Measurements from ENCODE around the gene RNGTT. TPM values are rescaled to one million over a fixed set of nuclear protein-coding genes. Genes with fewer than 3 reads are reported as not detected.

RNGTT gene
- total RNA-seq, 1 donor: 28.8 TPM

DNA sequence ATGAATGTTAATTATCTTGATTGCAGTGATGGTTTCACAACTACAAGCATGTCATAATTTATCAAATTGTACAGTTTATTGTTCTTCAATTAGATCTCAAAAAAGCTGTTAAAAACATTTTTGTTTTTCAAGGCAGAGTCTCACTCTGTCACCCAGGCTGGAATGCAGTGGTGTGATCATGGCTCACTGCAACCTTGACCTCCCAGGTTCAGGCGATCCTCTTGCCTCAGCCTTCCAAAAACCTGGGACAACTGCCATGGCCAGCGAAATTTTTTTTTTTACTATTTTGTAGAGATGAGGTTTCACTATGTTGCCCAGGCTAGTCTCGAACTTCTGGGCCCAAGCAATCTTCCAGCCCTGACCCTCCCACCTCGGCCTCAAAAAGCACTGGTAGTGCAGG, 286.1 kb downstream of the RNGTT start:
- peaks cover 6% of the 10 kb centered on the region for H3K9me3 ChIP-seq (ENCODE audit: low read depth, low read length)
- no peak overlapping the region for H3K4me3 ChIP-seq (ENCODE audit: low read length)
- no peaks in the 10 kb centered on the region for H3K4me1 ChIP-seq (ENCODE audit: insufficient read depth, low read length)
- no peaks in the 10 kb centered on the region for H3K27me3 ChIP-seq (ENCODE audit: insufficient read depth, low read length)

DNA sequence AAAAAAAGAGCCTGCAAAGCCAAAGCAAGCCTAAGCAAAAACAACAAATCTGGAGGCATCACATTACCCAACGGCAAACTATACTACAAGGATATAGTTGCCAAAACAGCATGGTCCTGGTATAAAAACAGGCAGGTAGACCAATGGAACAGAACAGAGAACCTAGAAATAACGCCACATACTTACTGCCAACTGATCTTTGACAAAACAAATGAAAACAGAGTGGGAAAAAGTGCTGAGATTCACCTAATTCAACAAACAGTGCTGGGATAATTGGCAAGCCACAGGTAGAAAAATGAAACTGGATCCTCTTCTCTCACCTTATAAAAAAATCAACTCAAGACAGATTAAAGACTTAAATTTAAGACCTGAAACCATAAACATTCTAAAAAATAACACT, 291.8 kb downstream of the RNGTT start:
- H3K4me3 ChIP-seq (ENCODE audit: low read length): no peak overlapping the region
- no peaks in the 10 kb centered on the region for H3K27me3 ChIP-seq (ENCODE audit: insufficient read depth, low read length)
- H3K9me3 ChIP-seq (ENCODE audit: low read depth, low read length): peaks cover 31% of the 10 kb centered on the region
- H3K4me1 ChIP-seq (ENCODE audit: insufficient read depth, low read length): no peaks in the 10 kb centered on the region

DNA sequence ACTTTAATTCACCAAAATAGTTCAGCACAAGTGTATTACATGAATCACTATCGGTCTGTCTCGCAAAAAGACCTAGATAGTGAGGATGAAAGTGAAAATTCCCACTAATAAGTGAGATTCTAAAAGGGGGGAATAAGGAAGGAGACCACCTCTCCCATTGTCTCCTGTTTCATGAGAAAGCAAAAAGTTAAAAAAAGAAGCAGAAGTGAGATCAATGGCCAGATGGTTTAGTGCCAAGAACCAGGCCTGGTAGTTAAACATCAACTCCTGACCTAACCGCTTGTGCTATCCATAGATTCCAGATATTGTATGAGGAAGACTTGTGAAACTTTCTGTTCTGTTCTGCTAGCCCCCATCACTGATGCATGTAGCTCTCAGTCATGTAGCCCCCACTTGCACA, 293.0 kb downstream of the RNGTT start:
- Histone ChIP-seq H3K27me3 (ENCODE audit: insufficient read depth, low read length) (no peaks in the 10 kb centered on the region), H3K9me3 (ENCODE audit: low read depth, low read length) (peaks cover 31% of the 10 kb centered on the region), H3K4me3 (ENCODE audit: low read length) (no peak overlapping the region), H3K4me1 (ENCODE audit: insufficient read depth, low read length) (no peaks in the 10 kb centered on the region)

DNA sequence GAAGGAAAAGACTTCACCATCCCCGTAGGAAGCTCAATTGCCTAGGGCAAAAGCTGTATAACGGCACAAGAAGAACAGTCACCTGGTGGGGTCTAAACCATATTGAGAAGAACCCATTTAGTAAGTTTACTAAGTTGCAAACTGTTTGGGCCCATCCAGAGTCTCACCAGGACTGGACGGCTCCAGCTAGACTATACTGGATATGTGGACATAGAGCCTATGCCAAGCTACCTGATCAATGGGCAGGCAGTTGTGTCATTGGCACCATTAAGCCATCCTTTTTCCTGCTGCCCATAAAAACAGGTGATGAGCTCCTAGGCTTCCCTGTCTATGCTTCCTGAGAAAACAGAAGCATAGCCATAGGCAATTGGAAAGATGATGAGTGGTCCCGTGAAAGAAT, 293.9 kb downstream of the RNGTT start:
- Histone ChIP-seq H3K4me3 (ENCODE audit: low read length) (no peak overlapping the region), H3K27me3 (ENCODE audit: insufficient read depth, low read length) (no peaks in the 10 kb centered on the region), H3K4me1 (ENCODE audit: insufficient read depth, low read length) (no peaks in the 10 kb centered on the region), H3K9me3 (ENCODE audit: low read depth, low read length) (peaks cover 31% of the 10 kb centered on the region)

DNA sequence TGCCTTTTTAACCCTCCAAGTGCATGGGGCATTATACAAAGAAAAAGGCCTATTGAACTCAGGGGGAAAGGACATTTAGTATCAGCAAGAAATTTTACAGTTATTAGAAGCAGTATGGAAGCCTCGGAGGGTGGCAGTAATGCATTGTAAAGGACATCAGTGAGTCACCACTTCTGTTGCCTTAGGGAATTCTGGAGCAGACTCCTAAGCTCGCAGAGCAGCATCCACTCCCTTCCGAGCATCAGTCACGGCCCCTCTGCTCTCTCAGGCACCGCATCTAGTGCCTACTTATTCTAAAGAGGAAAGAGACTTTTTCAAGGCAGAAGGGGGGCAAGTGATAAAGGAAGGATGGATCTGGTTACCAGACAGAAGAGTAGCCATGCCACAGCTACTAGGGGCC, 296.5 kb downstream of the RNGTT start:
- no peaks in the 10 kb centered on the region for H3K27me3 ChIP-seq (ENCODE audit: insufficient read depth, low read length)
- H3K4me1 ChIP-seq (ENCODE audit: insufficient read depth, low read length): no peaks in the 10 kb centered on the region
- peaks cover 25% of the 10 kb centered on the region for H3K9me3 ChIP-seq (ENCODE audit: low read depth, low read length)
- H3K4me3 ChIP-seq (ENCODE audit: low read length): no peak overlapping the region

DNA sequence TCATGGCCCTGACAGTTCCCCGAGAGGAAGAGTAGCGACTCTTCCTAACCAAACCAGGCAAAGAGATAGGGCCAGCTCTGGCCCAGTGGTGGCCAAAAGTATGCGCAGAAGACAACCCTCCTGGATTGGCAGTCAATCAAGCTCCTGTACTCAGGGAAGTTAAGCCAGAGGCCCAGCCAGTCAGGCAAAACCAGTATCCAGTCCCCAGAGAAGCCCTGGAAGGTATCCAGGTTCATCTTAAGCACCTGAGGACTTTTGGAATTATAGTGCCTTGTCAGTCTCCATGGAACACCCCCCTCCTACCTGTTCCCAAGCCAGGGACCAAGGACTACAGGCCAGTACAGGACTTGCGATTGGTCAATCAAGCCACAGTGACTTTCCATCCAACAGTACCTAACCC, 298.3 kb downstream of the RNGTT start:
- Histone ChIP-seq H3K4me3 (ENCODE audit: low read length) (no peak overlapping the region), H3K27me3 (ENCODE audit: insufficient read depth, low read length) (no peaks in the 10 kb centered on the region), H3K9me3 (ENCODE audit: low read depth, low read length) (peaks cover 11% of the 10 kb centered on the region), H3K4me1 (ENCODE audit: insufficient read depth, low read length) (no peaks in the 10 kb centered on the region)

DNA sequence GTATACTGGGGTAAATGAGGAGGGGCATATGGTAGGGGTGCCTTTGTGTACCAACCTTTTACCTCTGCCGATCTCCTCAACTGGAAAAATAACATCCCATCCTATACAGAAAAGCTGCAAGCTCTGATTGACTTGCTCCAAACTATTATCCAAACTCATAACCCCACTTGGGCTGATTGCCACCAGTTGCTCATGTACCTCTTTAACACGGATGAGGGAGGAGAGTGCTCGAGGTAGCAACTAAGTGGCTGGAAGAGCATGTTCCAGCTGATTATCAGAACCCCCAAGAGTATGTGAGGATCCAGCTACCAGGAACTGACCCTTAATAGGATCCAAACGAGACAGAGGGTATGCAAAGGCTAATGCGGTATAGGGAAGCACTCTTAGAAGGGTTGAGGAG, 299.6 kb downstream of the RNGTT start:
- no peaks in the 10 kb centered on the region for H3K4me1 ChIP-seq (ENCODE audit: insufficient read depth, low read length)
- H3K9me3 ChIP-seq (ENCODE audit: low read depth, low read length): peaks cover 12% of the 10 kb centered on the region
- no peak overlapping the region for H3K4me3 ChIP-seq (ENCODE audit: low read length)
- no peaks in the 10 kb centered on the region for H3K27me3 ChIP-seq (ENCODE audit: insufficient read depth, low read length)

DNA sequence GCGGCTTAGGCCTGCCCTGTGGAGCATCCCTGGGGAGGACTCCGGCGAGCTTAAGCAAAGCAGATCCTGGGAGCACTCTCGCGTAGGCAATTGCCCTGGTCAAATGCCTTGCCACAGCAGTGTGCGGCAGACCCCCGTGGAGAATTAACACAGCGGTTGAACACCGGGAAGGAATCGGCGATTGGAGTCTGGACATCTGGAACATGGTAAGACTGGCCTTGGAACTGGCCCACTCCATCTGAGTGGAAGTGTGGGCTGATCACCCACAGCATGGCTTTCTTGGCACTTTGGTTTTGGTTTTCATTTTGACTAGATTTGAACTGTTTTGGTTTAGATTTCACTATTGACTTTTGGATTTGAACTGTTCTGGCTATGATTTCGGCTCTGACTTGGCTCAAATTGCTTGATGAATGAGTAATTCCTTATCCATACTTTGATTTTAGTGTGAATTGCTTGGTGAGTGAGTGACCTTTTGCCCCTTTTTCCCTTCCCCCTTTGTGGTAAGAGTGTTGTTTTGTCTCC, 300.7 kb downstream of the RNGTT start:
- Histone ChIP-seq H3K27me3 (ENCODE audit: insufficient read depth, low read length) (no peaks in the 10 kb centered on the region), H3K4me1 (ENCODE audit: insufficient read depth, low read length) (no peaks in the 10 kb centered on the region), H3K4me3 (ENCODE audit: low read length) (no peak overlapping the region), H3K9me3 (ENCODE audit: low read depth, low read length) (peaks cover 12% of the 10 kb centered on the region)

DNA sequence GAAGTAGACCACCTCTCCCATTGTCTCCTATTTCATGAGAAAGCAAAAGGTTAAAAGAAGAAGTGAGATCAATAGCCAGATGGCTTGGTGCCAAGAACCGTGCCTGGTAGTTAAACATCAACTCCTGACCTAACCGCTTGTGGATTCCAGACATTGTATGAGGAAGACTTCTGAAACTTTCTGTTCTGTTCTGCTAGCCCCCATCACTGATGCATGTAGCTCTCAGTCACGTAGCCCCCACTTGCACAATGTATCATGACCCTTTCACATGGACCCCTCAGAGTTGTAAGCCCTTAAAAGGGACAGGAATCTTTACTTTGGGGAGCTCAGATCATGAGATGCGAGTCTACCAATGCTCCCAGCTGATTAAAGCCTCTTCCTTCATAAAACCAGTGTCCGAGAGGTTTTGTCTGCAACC, 301.2 kb downstream of the RNGTT start:
- Histone ChIP-seq H3K27me3 (ENCODE audit: insufficient read depth, low read length) (no peaks in the 10 kb centered on the region), H3K4me1 (ENCODE audit: insufficient read depth, low read length) (no peaks in the 10 kb centered on the region), H3K9me3 (ENCODE audit: low read depth, low read length) (peaks cover 12% of the 10 kb centered on the region), H3K4me3 (ENCODE audit: low read length) (no peak overlapping the region)

DNA sequence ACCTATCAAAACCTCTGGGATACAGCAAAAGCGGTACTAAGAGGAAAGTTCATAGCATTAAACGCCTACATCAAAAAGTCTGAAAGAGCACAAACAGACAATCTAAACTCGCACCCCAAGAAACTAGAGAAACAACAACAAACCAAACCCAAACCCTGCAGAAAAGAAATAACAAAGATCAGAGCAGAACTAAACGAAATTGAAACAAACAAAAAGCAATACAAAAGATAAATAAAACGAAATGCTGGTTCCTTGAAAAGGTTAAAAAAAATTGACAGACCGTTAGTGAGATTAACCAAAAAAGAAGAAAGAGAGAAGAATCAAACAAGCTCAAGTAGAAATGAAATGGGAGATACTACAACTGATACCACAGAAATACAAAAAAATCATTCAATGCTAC, 302.3 kb downstream of the RNGTT start:
- H3K9me3 ChIP-seq (ENCODE audit: low read depth, low read length): peaks cover 12% of the 10 kb centered on the region

DNA sequence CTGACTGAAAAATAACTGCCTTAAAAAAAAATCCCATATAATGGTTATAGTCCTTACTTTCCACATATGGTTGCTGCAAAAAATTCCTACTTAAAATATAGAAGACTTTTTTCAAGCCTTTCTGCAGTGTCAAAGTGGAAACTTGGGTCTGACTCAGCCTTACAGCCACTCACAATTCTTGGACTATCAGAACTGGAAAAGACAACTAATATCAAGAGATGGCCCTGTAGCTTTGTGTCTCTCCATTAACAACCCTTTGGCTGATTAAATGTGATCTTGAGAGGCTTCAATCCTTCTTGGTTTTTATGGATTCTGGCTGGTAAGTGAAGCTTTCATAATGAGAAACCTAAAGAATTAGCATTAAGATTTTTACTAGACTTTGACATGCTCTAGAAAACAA, 307.8 kb downstream of the RNGTT start:
- H3K4me3 ChIP-seq (ENCODE audit: low read length): no peak overlapping the region
- no peaks in the 10 kb centered on the region for H3K4me1 ChIP-seq (ENCODE audit: insufficient read depth, low read length)
- peaks cover 12% of the 10 kb centered on the region for H3K9me3 ChIP-seq (ENCODE audit: low read depth, low read length)

More for the DNA sequence above, 302.3 kb downstream of the RNGTT start:
- Histone ChIP-seq H3K4me1 (ENCODE audit: insufficient read depth, low read length) (no peaks in the 10 kb centered on the region), H3K4me3 (ENCODE audit: low read length) (no peak overlapping the region), H3K27me3 (ENCODE audit: insufficient read depth, low read length) (no peaks in the 10 kb centered on the region)

DNA sequence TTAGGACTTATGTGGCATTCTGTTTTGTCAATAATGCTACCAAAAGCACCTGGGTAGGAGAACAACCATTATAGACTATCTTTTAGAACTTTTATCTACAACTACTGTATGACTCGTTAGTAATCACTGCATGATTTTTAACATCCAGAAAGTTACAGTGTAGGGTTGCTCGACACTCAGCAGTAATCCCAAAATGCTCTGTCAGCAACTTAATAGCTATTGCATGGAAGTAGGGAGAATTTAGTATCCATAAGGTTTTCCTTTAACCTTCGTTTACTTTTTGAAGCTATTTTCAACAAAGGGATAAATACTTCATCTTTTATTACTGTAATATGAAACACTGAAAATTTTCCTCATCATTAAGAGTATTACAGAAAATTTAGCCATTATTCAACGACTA, 309.5 kb downstream of the RNGTT start:
- Histone ChIP-seq H3K27me3 (ENCODE audit: insufficient read depth, low read length) (no peaks in the 10 kb centered on the region), H3K9me3 (ENCODE audit: low read depth, low read length) (no peaks in the 10 kb centered on the region), H3K4me1 (ENCODE audit: insufficient read depth, low read length) (no peaks in the 10 kb centered on the region), H3K4me3 (ENCODE audit: low read length) (no peak overlapping the region)

More for the DNA sequence above, 307.8 kb downstream of the RNGTT start:
- H3K27me3 ChIP-seq (ENCODE audit: insufficient read depth, low read length): no peaks in the 10 kb centered on the region

DNA sequence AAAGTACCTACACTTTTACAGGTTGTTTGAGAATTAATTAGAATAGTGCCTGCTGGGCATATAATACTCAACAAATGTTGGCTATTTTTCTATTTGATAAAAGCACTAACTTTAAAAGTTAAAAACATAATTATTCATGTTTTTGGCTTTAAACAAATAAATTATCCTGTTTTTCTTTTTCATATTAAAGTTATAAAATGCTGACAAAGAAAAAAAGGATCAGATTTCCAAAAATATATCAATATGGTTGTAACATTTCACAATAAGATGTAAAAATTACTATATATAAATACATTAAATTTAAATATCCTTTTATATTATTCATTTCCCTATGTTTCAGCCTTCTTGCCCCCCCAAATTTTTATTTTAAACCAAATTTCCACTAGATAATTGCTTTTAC, 312.0 kb downstream of the RNGTT start:
- Histone ChIP-seq H3K4me1 (ENCODE audit: insufficient read depth, low read length) (no peaks in the 10 kb centered on the region), H3K9me3 (ENCODE audit: low read depth, low read length) (no peaks in the 10 kb centered on the region), H3K27me3 (ENCODE audit: insufficient read depth, low read length) (no peaks in the 10 kb centered on the region), H3K4me3 (ENCODE audit: low read length) (no peak overlapping the region)

DNA sequence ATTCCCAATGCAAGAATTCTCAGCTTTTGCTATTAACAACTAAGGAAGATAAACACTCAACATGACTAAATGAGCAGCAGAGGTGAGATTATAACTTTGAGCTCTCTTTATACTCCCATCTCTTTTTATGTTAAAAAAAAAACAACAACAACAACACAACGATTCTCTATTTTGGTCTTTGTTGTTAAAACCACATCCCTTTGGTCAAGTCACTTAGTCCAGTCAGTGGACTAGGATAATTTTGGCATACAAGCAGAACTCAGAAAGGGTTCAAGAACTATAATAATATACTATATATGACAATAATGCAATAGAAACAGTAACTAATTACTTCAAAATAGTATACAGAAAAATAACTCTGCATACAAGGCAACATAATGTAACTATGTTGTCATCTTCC, 312.4 kb downstream of the RNGTT start:
- no peaks in the 10 kb centered on the region for H3K9me3 ChIP-seq (ENCODE audit: low read depth, low read length)
- no peaks in the 10 kb centered on the region for H3K4me1 ChIP-seq (ENCODE audit: insufficient read depth, low read length)
- no peak overlapping the region for H3K4me3 ChIP-seq (ENCODE audit: low read length)
- H3K27me3 ChIP-seq (ENCODE audit: insufficient read depth, low read length): no peaks in the 10 kb centered on the region

DNA sequence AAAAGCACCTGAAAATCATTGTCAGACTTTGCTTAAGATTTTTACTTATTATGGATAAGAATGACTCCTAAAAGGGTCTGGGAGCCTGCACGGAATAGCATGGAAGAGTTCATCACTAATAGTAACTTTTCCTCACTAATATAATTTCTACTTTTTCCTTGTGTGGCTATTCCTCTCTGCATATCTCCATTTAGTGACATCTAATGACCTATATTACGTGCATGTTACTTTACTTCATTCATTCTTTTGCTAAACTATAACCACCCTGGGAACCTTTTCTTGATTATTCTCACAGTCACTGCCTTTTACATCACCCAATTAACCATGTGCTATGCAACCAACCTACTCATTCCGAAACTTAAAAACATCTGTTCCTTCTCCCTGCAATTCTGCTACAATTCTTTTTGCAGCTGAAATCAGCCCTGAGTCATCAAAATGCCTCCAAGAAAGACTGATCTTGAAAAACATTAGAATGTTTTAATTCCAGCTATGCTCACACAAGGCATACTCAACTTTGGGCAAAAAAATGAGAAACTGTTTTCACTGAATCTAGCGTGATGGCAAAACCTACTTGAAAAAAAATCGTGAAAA, 313.3 kb downstream of the RNGTT start:
- Histone ChIP-seq H3K9me3 (ENCODE audit: low read depth, low read length) (no peaks in the 10 kb centered on the region), H3K27me3 (ENCODE audit: insufficient read depth, low read length) (no peaks in the 10 kb centered on the region), H3K4me3 (ENCODE audit: low read length) (no peak overlapping the region), H3K4me1 (ENCODE audit: insufficient read depth, low read length) (no peaks in the 10 kb centered on the region)

DNA sequence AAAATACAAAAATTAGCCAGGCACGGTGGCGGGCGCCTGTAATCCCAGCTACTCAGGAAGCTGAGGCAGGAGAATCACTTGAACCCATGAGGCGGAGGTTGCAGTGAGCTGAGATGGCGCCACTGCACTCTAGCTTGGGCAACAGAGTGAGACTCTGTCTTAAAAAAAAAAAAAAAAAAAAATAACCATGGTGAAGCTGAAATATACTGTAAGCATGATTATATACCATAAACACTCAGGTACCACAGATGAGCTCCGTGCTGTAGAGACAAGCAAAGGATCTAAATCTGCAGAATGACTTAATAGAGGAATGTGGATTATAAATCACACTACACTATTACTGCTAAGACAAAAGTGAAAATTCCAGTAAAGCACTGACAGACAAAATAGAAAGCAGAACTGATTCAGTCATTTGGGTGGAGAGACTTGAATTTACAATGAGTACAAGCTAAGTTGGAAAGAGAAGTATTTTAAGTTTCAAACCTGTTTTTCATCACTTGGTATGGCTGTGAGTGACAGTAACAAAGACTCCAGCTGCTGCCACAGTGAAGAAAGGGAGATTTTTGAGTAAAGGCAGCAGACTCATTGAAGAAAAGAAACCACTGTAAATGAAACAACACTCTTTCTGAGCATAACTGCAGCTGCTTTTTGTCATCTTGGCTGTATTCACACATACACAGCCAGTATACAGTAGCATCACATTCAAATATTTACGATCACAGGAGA, 322.1 kb downstream of the RNGTT start:
- Histone ChIP-seq H3K4me3 (ENCODE audit: low read length) (no peak overlapping the region), H3K9me3 (ENCODE audit: low read depth, low read length) (no peaks in the 10 kb centered on the region), H3K4me1 (ENCODE audit: insufficient read depth, low read length) (no peaks in the 10 kb centered on the region), H3K27me3 (ENCODE audit: insufficient read depth, low read length) (no peaks in the 10 kb centered on the region)
